Psoas muscle (tissue), 8 donors: Measurements from ENCODE around the gene GOLGA8H. TPM values are rescaled to one million over a fixed set of nuclear protein-coding genes. Genes with fewer than 3 reads are reported as not detected.
"Not testable (repeated sequence)": the region's sequence is repeated elsewhere in the genome, so short reads cannot be mapped to it uniquely, and the experiment has no call there.

Experiments used
- ATAC-seq, 4 donors: fragments of 200-7000 bp; cut with Tn5 transposase; one replicate each; pipeline ENCODE4 v1.9.1; 2020; ENCODE audit warnings: moderate library complexity in 3 of 4, mild to moderate bottlenecking in 2 of 4
- DNase-seq, 2 donors: peaks; one replicate each; pipeline ENCODE4 v3.0.0-alpha.2; 2020
- H3K27ac ChIP-seq: fragments of 200-600 bp; one replicate; pipeline ENCODE4 v1.8.0; 2022
- H3K27me3 ChIP-seq, 3 donors: fragments of 200-600 bp in 1 of 3; one replicate each; pipeline versions ENCODE4 v1.6.1 to v1.8.0; 2013 to 2022; ENCODE audit warnings: low read length in 2 of 3, mild to moderate bottlenecking in 2 of 3, moderate library complexity in 1 of 3; ENCODE audit not compliant: insufficient read depth in 3 of 3
- H3K36me3 ChIP-seq, 2 donors: fragments of 200-600 bp in 1 of 2; one replicate each; pipeline versions ENCODE4 v1.6.1 to v1.8.0; 2013 to 2022; ENCODE audit warnings: low read depth in 1 of 2, mild to moderate bottlenecking in 1 of 2, moderate library complexity in 1 of 2; ENCODE audit not compliant: insufficient read depth in 1 of 2
- H3K4me1 ChIP-seq: fragments of 200-600 bp; one replicate; pipeline ENCODE4 v1.8.0; 2022
- H3K4me3 ChIP-seq: fragments of 200-600 bp; one replicate; pipeline ENCODE4 v1.8.0; 2022; ENCODE audit warnings: mild to moderate bottlenecking
- H3K9me3 ChIP-seq: fragments of 200-600 bp; one replicate; pipeline ENCODE4 v1.8.0; 2022
- WGBS, 3 donors: extraction: QIAGEN DNeasy Blood & Tissue Kit; methylation state at CpG; one replicate each; pipeline versions ENCODE4 v1.1.6 to v1.1.7; 2013; 5-methylcytosine and 5-hydroxymethylcytosine counted together
- intact Hi-C, 2 donors: fragments of 100-400 bp; cut with DNase I; formaldehyde crosslinking; loops; one replicate each; pipeline versions ENCODE4 v1.11.0 to v1.14.2; 2022
- polyA plus RNA-seq, 3 donors: library from polyadenylated mRNA; stranded (reverse); fragments of 200-250 nt; gene quantifications; one replicate each; pipeline ENCODE4 v1.2.3, GENCODE V29; 2013
- total RNA-seq, 4 donors: library from RNA; stranded (reverse); fragmentation: NEBNext Ultra II Directional in 2 of 4; extraction: Animal tissue kit (Norgen Biotek cat#: 25700) in 2 of 4; gene quantifications; one replicate each; pipeline versions ENCODE4 v1.2.1 to v1.2.4, GENCODE V29; 2021 to 2023
- TF ChIP-seq, protein P1 (sequence below): fragments of 200-600 bp; IDR thresholded peaks from one replicate; pipeline ENCODE4 v1.8.0; 2022; ENCODE audit warnings: antibody characterized with exemption
- donor health status: healthy with polysubstance abuse.
- donor health status: DM: no; HTN: no; CAD: no; lungs with moderate emphysema.
- donor health status: Bipolar disorder and iron deficiency.
- donor health status: healthy.
- donor health status: DM: yes; HTN: yes; CAD: no.
- donor health status: DM: no; HTN: no; CAD: no.
- donor health status: DM: no; HTN: no; CAD: no.
- donor health status: DM: yes; HTN: yes; CAD: no.

GOLGA8H gene
- total and polyA plus RNA-seq, 7 donors = 0.13 to 0.73 (median 0.25) TPM; not detected in 2

DNA sequence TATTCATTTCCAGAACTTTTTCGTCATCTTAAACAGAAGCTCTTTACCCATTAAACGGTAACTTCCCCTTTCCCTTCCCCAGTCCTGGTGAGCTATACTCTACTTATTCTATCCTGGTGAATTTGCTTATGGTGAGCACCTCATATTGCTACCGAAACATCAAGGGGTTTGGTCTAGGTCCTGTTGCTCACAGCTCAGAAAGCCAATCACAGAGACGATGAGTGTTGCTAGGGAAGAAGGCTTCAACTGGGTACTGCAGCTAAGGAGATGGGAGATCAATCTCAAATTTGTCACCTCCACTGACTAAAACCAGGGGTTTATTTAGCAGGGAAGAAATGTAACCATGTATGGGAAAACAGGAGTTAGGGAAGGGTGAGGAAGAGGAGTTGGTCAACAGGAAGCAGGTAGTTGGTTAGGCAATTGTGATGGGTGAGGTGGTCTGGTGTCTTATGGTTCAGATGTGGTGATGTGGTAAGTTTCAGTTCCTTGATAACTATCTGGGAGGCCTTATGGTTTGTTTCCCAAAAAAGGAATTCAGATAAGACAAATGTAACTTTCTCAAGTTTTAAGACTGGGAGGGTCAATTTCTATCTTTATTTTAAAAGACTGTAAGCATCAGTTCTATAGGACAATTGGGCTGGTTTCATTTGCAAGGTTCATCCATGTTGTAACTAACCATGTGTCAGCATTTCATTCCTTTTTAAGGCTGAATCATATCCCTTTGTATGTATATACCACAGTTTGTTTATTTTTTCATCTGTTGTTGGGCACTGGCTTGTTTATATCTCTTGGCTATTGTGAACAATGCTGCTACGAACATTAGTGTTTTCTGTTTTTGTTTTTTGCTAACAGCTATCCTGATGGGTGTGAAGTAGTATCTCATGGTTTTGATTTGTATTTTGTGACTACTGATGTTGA lies 46.4 kb downstream of the GOLGA8H start:
- ATAC-seq (no peak), DNase-seq (no peak)
- 89 to 96% (median 91%) methylated on average over 5 of the region's 5 CpGs for WGBS, 3 donors
- no peaks in the 10 kb centered on the region for H3K4me1 ChIP-seq
- TF ChIP-seq, protein P1, sequence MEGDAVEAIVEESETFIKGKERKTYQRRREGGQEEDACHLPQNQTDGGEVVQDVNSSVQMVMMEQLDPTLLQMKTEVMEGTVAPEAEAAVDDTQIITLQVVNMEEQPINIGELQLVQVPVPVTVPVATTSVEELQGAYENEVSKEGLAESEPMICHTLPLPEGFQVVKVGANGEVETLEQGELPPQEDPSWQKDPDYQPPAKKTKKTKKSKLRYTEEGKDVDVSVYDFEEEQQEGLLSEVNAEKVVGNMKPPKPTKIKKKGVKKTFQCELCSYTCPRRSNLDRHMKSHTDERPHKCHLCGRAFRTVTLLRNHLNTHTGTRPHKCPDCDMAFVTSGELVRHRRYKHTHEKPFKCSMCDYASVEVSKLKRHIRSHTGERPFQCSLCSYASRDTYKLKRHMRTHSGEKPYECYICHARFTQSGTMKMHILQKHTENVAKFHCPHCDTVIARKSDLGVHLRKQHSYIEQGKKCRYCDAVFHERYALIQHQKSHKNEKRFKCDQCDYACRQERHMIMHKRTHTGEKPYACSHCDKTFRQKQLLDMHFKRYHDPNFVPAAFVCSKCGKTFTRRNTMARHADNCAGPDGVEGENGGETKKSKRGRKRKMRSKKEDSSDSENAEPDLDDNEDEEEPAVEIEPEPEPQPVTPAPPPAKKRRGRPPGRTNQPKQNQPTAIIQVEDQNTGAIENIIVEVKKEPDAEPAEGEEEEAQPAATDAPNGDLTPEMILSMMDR = no peak
- H3K9me3 ChIP-seq = no peaks in the 10 kb centered on the region
- intact Hi-C loops = no loop called here
- H3K4me3 ChIP-seq = no peak overlapping the region
- no peaks in the 10 kb centered on the region for H3K27me3 ChIP-seq
- H3K36me3 ChIP-seq = no peaks in the 10 kb centered on the region
- no peak overlapping the region for H3K27ac ChIP-seq

DNA sequence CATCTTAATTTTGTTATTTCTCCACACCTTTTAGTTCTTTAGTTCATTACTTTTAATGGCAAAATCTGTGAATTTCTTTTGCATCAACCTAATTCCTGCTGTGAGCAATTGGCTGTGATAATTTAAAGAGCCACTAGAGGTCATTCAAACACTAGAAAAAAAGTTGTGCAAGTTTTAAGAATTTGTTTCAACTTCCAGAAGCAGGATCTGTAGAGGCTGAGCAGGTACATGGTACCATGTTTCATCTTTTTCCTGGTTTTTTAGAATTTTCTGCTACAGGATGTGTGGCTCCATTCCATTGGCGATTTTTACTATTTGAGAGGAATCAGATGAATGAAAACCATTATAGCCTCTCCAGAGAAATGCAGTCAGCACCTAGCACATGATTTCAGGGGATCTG lies 57.3 kb downstream of the GOLGA8H start:
- intact Hi-C loops = loop anchor here (5.0 kb wide), 2 partner anchors 91 to 466 kb away; no protein-coding TSS in a partner anchor
- H3K9me3 ChIP-seq, H3K4me1 ChIP-seq, H3K4me3 ChIP-seq, DNase-seq, H3K27ac ChIP-seq, H3K36me3 ChIP-seq, H3K27me3 ChIP-seq, ATAC-seq: not testable (repeated sequence)
- 82 to 88% (median 85%) methylated on average over 1 of the region's 1 CpG for WGBS, 3 donors
- TF ChIP-seq, protein P1 = peak; percentile 38

Other genes starting within 250 kb of the GOLGA8H start
- gene CHRFAM7A, start 210.5 kb upstream of the GOLGA8H start, total RNA-seq = under 1 TPM in 2 of 4 donors, not detected in 2; 0.13 to 0.43 TPM
- gene CHRFAM7A, start 210.5 kb upstream of the GOLGA8H start, polyA plus RNA-seq = under 1 TPM; 0.22 to 0.32 (median 0.31) TPM
- gene GOLGA8R, start 189.8 kb upstream of the GOLGA8H start, total RNA-seq = 1 to 10 TPM in 3 of 4 donors, under 1 TPM in 1; 0.88 to 1.8 (median 1.3) TPM
- gene GOLGA8R, start 189.8 kb upstream of the GOLGA8H start, polyA plus RNA-seq = under 1 TPM; 0.30 to 0.62 (median 0.51) TPM
- 1 to 10 TPM in 1 of 4 donors, not detected in 3; 1.5 TPM for gene GOLGA8Q, start 52.0 kb upstream of the GOLGA8H start, total RNA-seq
- gene GOLGA8Q, start 52.0 kb upstream of the GOLGA8H start, polyA plus RNA-seq = under 1 TPM; 0.21 to 0.34 (median 0.23) TPM